Liver (tissue), 9 donors: ENCODE data around the gene FAM149B1. TPM values are rescaled to one million over a fixed set of nuclear protein-coding genes. Genes with fewer than 3 reads are reported as not detected.

Source experiments
- DNase-seq: peaks from one replicate; pipeline ENCODE4 v3.0.0-alpha.2; 2017; ENCODE audit warnings: low spot score
- H3K27ac ChIP-seq, 2 donors: one replicate each; pipeline ENCODE4 v1.7.0; 2013; ENCODE audit warnings: inconsistent platforms in 2 of 2, low read length in 2 of 2, control low read depth in 1 of 2, low read depth in 1 of 2, mild to moderate bottlenecking in 1 of 2
- H3K27me3 ChIP-seq, 4 donors: one replicate each; pipeline versions ENCODE4 v1.6.1 to v1.7.0; 2013; ENCODE audit warnings: low read length in 3 of 4, inconsistent platforms in 1 of 4, mild to moderate bottlenecking in 1 of 4, moderate library complexity in 1 of 4; ENCODE audit not compliant: control insufficient read depth in 4 of 4, insufficient read depth in 4 of 4
- H3K36me3 ChIP-seq, 4 donors: one replicate each; pipeline versions ENCODE4 v1.6.1 to v1.7.0; 2013; ENCODE audit warnings: low read length in 3 of 4, mild to moderate bottlenecking in 3 of 4, low read depth in 1 of 4, moderate library complexity in 1 of 4; ENCODE audit not compliant: control insufficient read depth in 4 of 4, insufficient read depth in 3 of 4
- H3K4me1 ChIP-seq, 4 donors: one replicate each; pipeline versions ENCODE4 v1.6.1 to v1.7.0; 2013; ENCODE audit warnings: low read length in 3 of 4, mild to moderate bottlenecking in 3 of 4, moderate library complexity in 1 of 4; ENCODE audit not compliant: control insufficient read depth in 4 of 4, insufficient read depth in 4 of 4
- H3K4me3 ChIP-seq, 3 donors: one replicate each; pipeline versions ENCODE4 v1.6.1 to v1.7.0; 2013; ENCODE audit warnings: low read length in 3 of 3, control low read depth in 1 of 3, low read depth in 1 of 3, mild to moderate bottlenecking in 1 of 3
- H3K9ac ChIP-seq, 2 donors: one replicate each; pipeline ENCODE4 v1.7.0; 2013; ENCODE audit warnings: low read length in 2 of 2, mild to moderate bottlenecking in 2 of 2, moderate library complexity in 2 of 2, control low read depth in 1 of 2, low read depth in 1 of 2
- H3K9me3 ChIP-seq, 4 donors: one replicate each; pipeline versions ENCODE4 v1.6.1 to v1.7.0; 2013; ENCODE audit warnings: low read length in 3 of 4; ENCODE audit not compliant: control insufficient read depth in 4 of 4
- EGR1 ChIP-seq, 2 donors: IDR thresholded peaks; 2 replicates each; pipeline ENCODE4 v1.6.1; 2016 to 2018; ENCODE audit warnings: antibody characterized with exemption in 2 of 2, low read depth in 2 of 2
- FOXA1 ChIP-seq: IDR thresholded peaks from 2 replicates; pipeline ENCODE4 v1.6.1; 2016; ENCODE audit warnings: antibody characterized with exemption
- FOXA2 ChIP-seq: IDR thresholded peaks from 2 replicates; pipeline ENCODE4 v1.6.1; 2016; ENCODE audit warnings: antibody characterized with exemption
- GABPA ChIP-seq, 2 donors: IDR thresholded peaks in 1 of 2; conservative IDR thresholded peaks in 1 of 2; 2 replicates each; pipeline ENCODE4 v1.6.1; 2016; ENCODE audit warnings: antibody characterized with exemption in 2 of 2, mild to moderate bottlenecking in 1 of 2, moderate library complexity in 1 of 2
- HNF4A ChIP-seq, 2 donors: conservative IDR thresholded peaks; 2 replicates each; pipeline ENCODE4 v1.6.1; 2016; ENCODE audit warnings: antibody characterized with exemption in 2 of 2, mild to moderate bottlenecking in 2 of 2
- HNF4G ChIP-seq: IDR thresholded peaks from 2 replicates; pipeline ENCODE4 v1.6.1; 2016; ENCODE audit warnings: antibody characterized with exemption
- JUND ChIP-seq, 2 donors: IDR thresholded peaks; 2 replicates each; pipeline ENCODE4 v1.6.1; 2016; ENCODE audit warnings: antibody characterized with exemption in 2 of 2
- NR2F2 ChIP-seq: IDR thresholded peaks from 2 replicates; pipeline ENCODE4 v1.6.1; 2016; ENCODE audit warnings: antibody characterized with exemption
- RAD21 ChIP-seq, 2 donors: IDR thresholded peaks; 2 replicates each; pipeline ENCODE4 v1.6.1; 2016; ENCODE audit warnings: antibody characterized with exemption in 2 of 2, mild to moderate bottlenecking in 2 of 2
- RXRA ChIP-seq, 2 donors: IDR thresholded peaks; 2 replicates each; pipeline ENCODE4 v1.6.1; 2017 to 2018; ENCODE audit warnings: antibody characterized with exemption in 2 of 2, mild to moderate bottlenecking in 1 of 2
- SP1 ChIP-seq: IDR thresholded peaks from 2 replicates; pipeline ENCODE4 v1.6.1; 2018; ENCODE audit warnings: antibody characterized with exemption, mild to moderate bottlenecking
- TAF1 ChIP-seq: conservative IDR thresholded peaks from 2 replicates; pipeline ENCODE4 v1.6.1; 2016; ENCODE audit warnings: antibody characterized with exemption, mild to moderate bottlenecking
- YY1 ChIP-seq: IDR thresholded peaks from 2 replicates; pipeline ENCODE4 v1.6.1; 2016; ENCODE audit warnings: antibody characterized with exemption, mild to moderate bottlenecking
- WGBS: extraction: QIAGEN DNeasy Blood & Tissue Kit; methylation state at CpG from one replicate; pipeline ENCODE4 v1.1.7; 2013; 5-methylcytosine and 5-hydroxymethylcytosine counted together
- polyA plus RNA-seq, 2 donors: library from polyadenylated mRNA; stranded (reverse) in 1 of 2; unstranded in 1 of 2; fragments of 200-250 nt in 1 of 2; fragments of >200 nt in 1 of 2; fragmentation: Nextera tagmentation in 1 of 2; extraction: Ambion mirVana in 1 of 2; gene quantifications; one replicate each; pipeline versions ENCODE4 v1.2.1 to v1.2.3, GENCODE V29; 2013 to 2015
- total RNA-seq, 2 donors: library from RNA; depleted of rRNA; stranded (reverse); fragments of >200 nt; gene quantifications; one replicate each; pipeline ENCODE4 v1.2.3, GENCODE V29; 2014
- TF ChIP-seq, protein P1 (sequence below): fragments of 150-350 bp; IDR thresholded peaks from 2 replicates; pipeline ENCODE4 v1.5.1; 2017; ENCODE audit warnings: improper control_type of control experiment, low read depth, low read length; ENCODE audit not compliant: missing input control
- TF ChIP-seq, protein P2 (sequence below): IDR thresholded peaks from 2 replicates; pipeline ENCODE4 v1.6.1; 2016; ENCODE audit warnings: antibody characterized with exemption, mild to moderate bottlenecking
- TF ChIP-seq, protein P3 (sequence below): IDR thresholded peaks from 2 replicates; pipeline ENCODE4 v1.6.1; 2016; ENCODE audit warnings: antibody characterized with exemption
- TF ChIP-seq, protein P4 (sequence below): IDR thresholded peaks from 2 replicates; pipeline ENCODE4 v1.6.1; 2016; ENCODE audit warnings: antibody characterized with exemption
- TF ChIP-seq, protein P5 (sequence below): IDR thresholded peaks from 2 replicates; pipeline ENCODE4 v1.6.1; 2016; ENCODE audit warnings: antibody characterized with exemption
- donor health status: healthy.
- donor health status: healthy.
- donor health status: healthy.
- donor health status: healthy.
- donor health status: healthy.

Gene FAM149B1
- total and polyA plus RNA-seq, 4 donors, result 7.3 to 12.9 (median 9.1) TPM

DNA sequence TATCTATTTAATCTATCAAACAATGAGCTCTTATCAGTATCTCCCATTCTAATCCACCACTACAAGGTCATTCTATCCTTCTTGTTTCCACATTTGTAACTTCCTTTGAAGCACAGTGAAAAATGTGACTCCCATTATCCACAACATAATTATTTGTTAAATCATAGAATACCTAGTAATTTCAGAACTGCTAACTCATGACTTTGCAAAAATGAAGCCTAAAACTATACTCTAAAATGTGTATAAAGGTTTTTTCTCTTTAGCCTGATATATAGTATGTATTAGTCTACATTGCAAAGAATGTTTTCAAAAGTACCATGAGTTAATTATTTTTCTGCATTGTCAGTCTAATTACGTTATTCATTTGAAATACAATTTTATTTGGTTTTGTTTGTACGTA, 96.5 kb downstream of the FAM149B1 start (continued):
- TF ChIP-seq, protein P1, sequence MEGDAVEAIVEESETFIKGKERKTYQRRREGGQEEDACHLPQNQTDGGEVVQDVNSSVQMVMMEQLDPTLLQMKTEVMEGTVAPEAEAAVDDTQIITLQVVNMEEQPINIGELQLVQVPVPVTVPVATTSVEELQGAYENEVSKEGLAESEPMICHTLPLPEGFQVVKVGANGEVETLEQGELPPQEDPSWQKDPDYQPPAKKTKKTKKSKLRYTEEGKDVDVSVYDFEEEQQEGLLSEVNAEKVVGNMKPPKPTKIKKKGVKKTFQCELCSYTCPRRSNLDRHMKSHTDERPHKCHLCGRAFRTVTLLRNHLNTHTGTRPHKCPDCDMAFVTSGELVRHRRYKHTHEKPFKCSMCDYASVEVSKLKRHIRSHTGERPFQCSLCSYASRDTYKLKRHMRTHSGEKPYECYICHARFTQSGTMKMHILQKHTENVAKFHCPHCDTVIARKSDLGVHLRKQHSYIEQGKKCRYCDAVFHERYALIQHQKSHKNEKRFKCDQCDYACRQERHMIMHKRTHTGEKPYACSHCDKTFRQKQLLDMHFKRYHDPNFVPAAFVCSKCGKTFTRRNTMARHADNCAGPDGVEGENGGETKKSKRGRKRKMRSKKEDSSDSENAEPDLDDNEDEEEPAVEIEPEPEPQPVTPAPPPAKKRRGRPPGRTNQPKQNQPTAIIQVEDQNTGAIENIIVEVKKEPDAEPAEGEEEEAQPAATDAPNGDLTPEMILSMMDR, result no peak

DNA sequence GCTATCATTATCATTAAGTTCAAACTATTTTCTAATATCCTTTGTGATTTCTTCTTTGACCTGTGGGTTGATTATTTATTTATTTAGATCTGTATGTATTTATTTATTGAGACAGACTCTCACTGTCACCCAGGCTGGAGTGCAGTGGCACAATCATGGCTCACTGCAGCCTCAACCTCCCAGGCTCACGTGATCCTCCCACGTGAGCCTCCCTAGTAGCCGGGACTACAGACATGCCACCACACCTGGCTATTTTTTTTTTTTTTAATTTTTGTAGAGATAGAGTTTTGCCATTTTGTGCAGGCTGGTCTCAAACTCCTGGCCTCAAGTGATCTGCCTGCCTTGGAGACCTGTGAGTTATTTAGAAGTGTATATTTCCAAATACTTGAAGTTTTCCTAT, 113.2 kb downstream of the FAM149B1 start:
- TF ChIP-seq, protein P2, sequence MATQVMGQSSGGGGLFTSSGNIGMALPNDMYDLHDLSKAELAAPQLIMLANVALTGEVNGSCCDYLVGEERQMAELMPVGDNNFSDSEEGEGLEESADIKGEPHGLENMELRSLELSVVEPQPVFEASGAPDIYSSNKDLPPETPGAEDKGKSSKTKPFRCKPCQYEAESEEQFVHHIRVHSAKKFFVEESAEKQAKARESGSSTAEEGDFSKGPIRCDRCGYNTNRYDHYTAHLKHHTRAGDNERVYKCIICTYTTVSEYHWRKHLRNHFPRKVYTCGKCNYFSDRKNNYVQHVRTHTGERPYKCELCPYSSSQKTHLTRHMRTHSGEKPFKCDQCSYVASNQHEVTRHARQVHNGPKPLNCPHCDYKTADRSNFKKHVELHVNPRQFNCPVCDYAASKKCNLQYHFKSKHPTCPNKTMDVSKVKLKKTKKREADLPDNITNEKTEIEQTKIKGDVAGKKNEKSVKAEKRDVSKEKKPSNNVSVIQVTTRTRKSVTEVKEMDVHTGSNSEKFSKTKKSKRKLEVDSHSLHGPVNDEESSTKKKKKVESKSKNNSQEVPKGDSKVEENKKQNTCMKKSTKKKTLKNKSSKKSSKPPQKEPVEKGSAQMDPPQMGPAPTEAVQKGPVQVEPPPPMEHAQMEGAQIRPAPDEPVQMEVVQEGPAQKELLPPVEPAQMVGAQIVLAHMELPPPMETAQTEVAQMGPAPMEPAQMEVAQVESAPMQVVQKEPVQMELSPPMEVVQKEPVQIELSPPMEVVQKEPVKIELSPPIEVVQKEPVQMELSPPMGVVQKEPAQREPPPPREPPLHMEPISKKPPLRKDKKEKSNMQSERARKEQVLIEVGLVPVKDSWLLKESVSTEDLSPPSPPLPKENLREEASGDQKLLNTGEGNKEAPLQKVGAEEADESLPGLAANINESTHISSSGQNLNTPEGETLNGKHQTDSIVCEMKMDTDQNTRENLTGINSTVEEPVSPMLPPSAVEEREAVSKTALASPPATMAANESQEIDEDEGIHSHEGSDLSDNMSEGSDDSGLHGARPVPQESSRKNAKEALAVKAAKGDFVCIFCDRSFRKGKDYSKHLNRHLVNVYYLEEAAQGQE, result no peak
- no peak for TF ChIP-seq YY1
- TF ChIP-seq HNF4A (conservative IDR thresholded peaks at IDR 0.05), result no peak
- TF ChIP-seq GABPA (IDR thresholded peaks at IDR 0.05 in 1 of 2, conservative IDR thresholded peaks at IDR 0.05 in 1 of 2), result no peak
- no peak for TF ChIP-seq FOXA2
- TF ChIP-seq SP1, result no peak
- no peak for TF ChIP-seq HNF4G
- no peak for TF ChIP-seq JUND (IDR thresholded peaks at IDR 0.05)
- TF ChIP-seq, protein P3, sequence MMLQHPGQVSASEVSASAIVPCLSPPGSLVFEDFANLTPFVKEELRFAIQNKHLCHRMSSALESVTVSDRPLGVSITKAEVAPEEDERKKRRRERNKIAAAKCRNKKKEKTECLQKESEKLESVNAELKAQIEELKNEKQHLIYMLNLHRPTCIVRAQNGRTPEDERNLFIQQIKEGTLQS, result no peak
- no peak for TF ChIP-seq RXRA (IDR thresholded peaks at IDR 0.05)
- no peak for TF ChIP-seq EGR1 (IDR thresholded peaks at IDR 0.05; ENCODE audit: low read depth in 2 of 2)
- TF ChIP-seq, protein P4, sequence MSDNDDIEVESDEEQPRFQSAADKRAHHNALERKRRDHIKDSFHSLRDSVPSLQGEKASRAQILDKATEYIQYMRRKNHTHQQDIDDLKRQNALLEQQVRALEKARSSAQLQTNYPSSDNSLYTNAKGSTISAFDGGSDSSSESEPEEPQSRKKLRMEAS, result no peak
- TF ChIP-seq, protein P5, sequence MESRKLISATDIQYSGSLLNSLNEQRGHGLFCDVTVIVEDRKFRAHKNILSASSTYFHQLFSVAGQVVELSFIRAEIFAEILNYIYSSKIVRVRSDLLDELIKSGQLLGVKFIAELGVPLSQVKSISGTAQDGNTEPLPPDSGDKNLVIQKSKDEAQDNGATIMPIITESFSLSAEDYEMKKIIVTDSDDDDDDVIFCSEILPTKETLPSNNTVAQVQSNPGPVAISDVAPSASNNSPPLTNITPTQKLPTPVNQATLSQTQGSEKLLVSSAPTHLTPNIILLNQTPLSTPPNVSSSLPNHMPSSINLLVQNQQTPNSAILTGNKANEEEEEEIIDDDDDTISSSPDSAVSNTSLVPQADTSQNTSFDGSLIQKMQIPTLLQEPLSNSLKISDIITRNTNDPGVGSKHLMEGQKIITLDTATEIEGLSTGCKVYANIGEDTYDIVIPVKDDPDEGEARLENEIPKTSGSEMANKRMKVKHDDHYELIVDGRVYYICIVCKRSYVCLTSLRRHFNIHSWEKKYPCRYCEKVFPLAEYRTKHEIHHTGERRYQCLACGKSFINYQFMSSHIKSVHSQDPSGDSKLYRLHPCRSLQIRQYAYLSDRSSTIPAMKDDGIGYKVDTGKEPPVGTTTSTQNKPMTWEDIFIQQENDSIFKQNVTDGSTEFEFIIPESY, result no peak
- TF ChIP-seq FOXA1, result no peak
- TF ChIP-seq, protein P1, result no peak
- TF ChIP-seq RAD21 (IDR thresholded peaks at IDR 0.05), result no peak
- no peak for TF ChIP-seq TAF1
- TF ChIP-seq NR2F2, result no peak
- WGBS, result 93% methylated on average over 3 of the region's 3 CpGs

More for the DNA sequence above, 113.2 kb downstream of the FAM149B1 start:
- no peak overlapping the region for H3K27ac ChIP-seq
- no peak overlapping the region for H3K9ac ChIP-seq
- no peaks in the 10 kb centered on the region for H3K27me3 ChIP-seq
- no peaks in the 10 kb centered on the region for H3K36me3 ChIP-seq
- H3K4me3 ChIP-seq, result no peak overlapping the region
- no peaks in the 10 kb centered on the region for H3K9me3 ChIP-seq
- no peak for DNase-seq
- no peaks in the 10 kb centered on the region for H3K4me1 ChIP-seq
